Measurements from ENCODE around the gene CALML4. TPM values are rescaled to one million over a fixed set of nuclear protein-coding genes. Genes with fewer than 3 reads are reported as not detected.

CALML4 gene
- total and polyA plus RNA-seq, 2 donors (not counting 3 experiments of a cell fraction or from before 2014, with no cell fraction given) = 2.6 to 10.1 TPM

DNA sequence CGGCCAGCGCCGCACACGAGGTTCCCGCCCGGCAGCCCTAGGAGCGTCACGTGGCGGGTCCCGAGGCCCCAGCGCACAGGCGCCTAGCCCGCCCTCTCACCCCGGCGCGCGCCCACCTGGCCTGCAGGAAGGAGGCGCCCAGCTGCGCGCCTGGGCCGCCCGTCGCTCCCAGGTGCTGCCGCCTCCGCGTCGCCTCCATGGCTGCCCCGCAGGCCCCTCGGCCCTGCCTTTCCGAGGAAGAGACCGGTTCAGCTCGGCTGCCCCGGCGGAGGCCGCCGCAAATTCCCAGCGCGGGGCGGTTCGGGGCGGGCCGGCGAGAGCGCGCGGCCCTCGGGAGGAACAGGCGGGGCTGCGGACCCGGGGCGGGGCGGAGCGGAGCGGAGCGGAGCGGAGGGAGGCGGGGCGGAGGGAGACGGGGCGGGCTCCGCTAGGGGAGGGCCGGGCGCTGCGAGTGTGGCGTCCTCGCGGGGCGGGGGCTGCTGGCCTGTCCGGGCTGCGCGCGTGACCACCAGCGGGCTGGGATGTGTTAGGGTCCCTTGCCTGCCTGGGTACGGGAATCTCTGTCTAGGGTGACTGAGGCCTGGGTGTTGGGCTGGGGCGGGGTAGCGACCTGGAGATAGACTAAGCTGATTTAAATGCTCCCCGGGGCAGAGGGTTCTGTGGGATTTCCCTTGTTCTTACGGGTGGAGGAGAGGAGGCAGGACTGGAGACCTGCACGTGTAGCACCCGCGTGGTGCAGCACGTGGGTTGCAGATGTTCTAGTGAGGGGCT, 24.4 kb upstream of the CALML4 start, which contains the start of gene CLN6:
Gene CLN6 (minus strand): TSS at position 343 of the 771 bp plus-strand sequence. CDS start 144 bp downstream, at position 199.
- POLR2A ChIA-PET = interaction anchor here (0.6 kb wide), 1 partner anchor 68 kb away, joined by 3 read pairs; no protein-coding TSS in a partner anchor
- H3K36me3 ChIP-seq (ENCODE audit: control insufficient read depth in 2 of 2, extremely low read depth in 1 of 2, insufficient read depth in 2 of 2, low read length in 2 of 2) = no peaks in the 10 kb centered on the region
- peak within 1 kb of the TSS; percentile 91 for H3K4me2 ChIP-seq (ENCODE audit: insufficient read depth, low read length)
- peaks cover 15% of the 10 kb centered on the region for H3K4me1 ChIP-seq (ENCODE audit: control insufficient read depth, extremely low read depth, insufficient read depth, low read length)
- H3K79me2 ChIP-seq (ENCODE audit: control insufficient read depth, insufficient read depth, low read length) = peaks cover 40% of the 10 kb centered on the region
- TF ChIP-seq, protein P1, sequence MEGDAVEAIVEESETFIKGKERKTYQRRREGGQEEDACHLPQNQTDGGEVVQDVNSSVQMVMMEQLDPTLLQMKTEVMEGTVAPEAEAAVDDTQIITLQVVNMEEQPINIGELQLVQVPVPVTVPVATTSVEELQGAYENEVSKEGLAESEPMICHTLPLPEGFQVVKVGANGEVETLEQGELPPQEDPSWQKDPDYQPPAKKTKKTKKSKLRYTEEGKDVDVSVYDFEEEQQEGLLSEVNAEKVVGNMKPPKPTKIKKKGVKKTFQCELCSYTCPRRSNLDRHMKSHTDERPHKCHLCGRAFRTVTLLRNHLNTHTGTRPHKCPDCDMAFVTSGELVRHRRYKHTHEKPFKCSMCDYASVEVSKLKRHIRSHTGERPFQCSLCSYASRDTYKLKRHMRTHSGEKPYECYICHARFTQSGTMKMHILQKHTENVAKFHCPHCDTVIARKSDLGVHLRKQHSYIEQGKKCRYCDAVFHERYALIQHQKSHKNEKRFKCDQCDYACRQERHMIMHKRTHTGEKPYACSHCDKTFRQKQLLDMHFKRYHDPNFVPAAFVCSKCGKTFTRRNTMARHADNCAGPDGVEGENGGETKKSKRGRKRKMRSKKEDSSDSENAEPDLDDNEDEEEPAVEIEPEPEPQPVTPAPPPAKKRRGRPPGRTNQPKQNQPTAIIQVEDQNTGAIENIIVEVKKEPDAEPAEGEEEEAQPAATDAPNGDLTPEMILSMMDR (IDR thresholded peaks at IDR 0.05; ENCODE audit: extremely low read depth in 1 of 2, insufficient read depth in 1 of 2, low read depth in 1 of 2, low read length in 2 of 2) = no peak
- TF ChIP-seq GATA2 (IDR thresholded peaks at IDR 0.05; ENCODE audit: insufficient read depth, insufficient read length, low read depth, low read length) (no peak), MYC (IDR thresholded peaks at IDR 0.05; ENCODE audit: low read depth, low read length) (no peak), POLR2A (IDR thresholded peaks at IDR 0.05; ENCODE audit: low read depth, low read length) (peak; percentile 67), POLR2AphosphoS5 (IDR thresholded peaks at IDR 0.05; ENCODE audit: insufficient read depth, low read depth, low read length) (peak; percentile 79), JUN (IDR thresholded peaks at IDR 0.05; ENCODE audit: borderline replicate concordance, insufficient read depth, insufficient read length, low read depth) (no peak)
- TF ChIP-seq, protein P2, sequence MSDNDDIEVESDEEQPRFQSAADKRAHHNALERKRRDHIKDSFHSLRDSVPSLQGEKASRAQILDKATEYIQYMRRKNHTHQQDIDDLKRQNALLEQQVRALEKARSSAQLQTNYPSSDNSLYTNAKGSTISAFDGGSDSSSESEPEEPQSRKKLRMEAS (IDR thresholded peaks at IDR 0.05; ENCODE audit: insufficient read depth, insufficient read length) = peak; percentile 91
- H3K9ac ChIP-seq (replicated peaks; ENCODE audit: extremely low read depth, insufficient read depth, low read length) = peak within 1 kb of the TSS; percentile 87
- intact Hi-C loops (cut with micrococcal nuclease) = loop anchor here (1.0 to 5.0 kb wide), 3 partner anchors 25 to 367 kb away; partner anchors contain the start of genes CALML4 and FEM1B
- H3K27ac ChIP-seq (ENCODE audit: insufficient read depth, low read depth, low read length) = peak within 1 kb of the TSS; percentile 71
- H2AFZ ChIP-seq (ENCODE audit: low read depth, low read length) = peak within 1 kb of the TSS; percentile 97
- FAIRE-seq (peak; percentile 71), DNase-seq (ENCODE audit: low read depth, low spot score) (peak; percentile 80)
- no peaks in the 10 kb centered on the region for H4K20me1 ChIP-seq (replicated peaks; ENCODE audit: control insufficient read depth, extremely low read depth, insufficient read depth, low read length)
- dilution Hi-C loops (cut with MboI; ENCODE audit: extremely low pct_ligation_motif_present, low sequenced_read_pairs) = no loop called here
- H3K9me3 ChIP-seq (replicated peaks; ENCODE audit: control insufficient read depth, insufficient read depth, low read length) = no peaks in the 10 kb centered on the region
- BruUV-seq (replicated peaks) = no TSS peak
- CTCF ChIA-PET = interaction anchor here (0.9 to 1.7 kb wide), 4 partner anchors 9 to 24 kb away, joined by 3 to 6 read pairs (median 4); no protein-coding TSS in a partner anchor
- no peaks in the 10 kb centered on the region for H3K27me3 ChIP-seq (ENCODE audit: control insufficient read depth in 2 of 2, insufficient read depth in 2 of 2, low read length in 2 of 2)
- H3K9me1 ChIP-seq (replicated peaks; ENCODE audit: control insufficient read depth, extremely low read depth, insufficient read depth, low read length) = no peaks in the 10 kb centered on the region
- H3K4me3 ChIP-seq (replicated peaks in 1 of 3; ENCODE audit: insufficient read depth in 1 of 3, low read depth in 1 of 3, low read length in 3 of 3) = peak within 1 kb of the TSS; percentile 65 to 85 (median 77)

All from endothelial cell of umbilical vein (primary cell).